Adrenal gland (tissue), 12 donors: ENCODE data around the gene CREB3L1. TPM values are rescaled to one million over a fixed set of nuclear protein-coding genes. Genes with fewer than 3 reads are reported as not detected.
A peak's percentile ranks its signal among the peaks of the same experiment; 100 is the strongest.

Experiments used
- DNase-seq, 7 donors: peaks; one replicate each; pipeline ENCODE4 v3.0.0-alpha.2; 2019 to 2020
- H3K27ac ChIP-seq, 5 donors: fragments of 200-600 bp; sonication (generic) in 4 of 5; 1 replicate in 3 of 5; 2 replicates in 2 of 5; pipeline versions ENCODE4 v1.5.1 to v1.8.0; 2016 to 2020; ENCODE audit warnings: mild to moderate bottlenecking in 1 of 5
- H3K27me3 ChIP-seq: fragments of 200-600 bp; 2 replicates; pipeline ENCODE4 v1.8.0; 2021
- H3K36me3 ChIP-seq, 2 donors: fragments of 200-600 bp; replicated peaks in 1 of 2; 1 replicate in 1 of 2; 2 replicates in 1 of 2; pipeline versions ENCODE4 v1.5.1 to v1.8.0; 2018 to 2022
- H3K4me1 ChIP-seq, 2 donors: fragments of 200-600 bp; replicated peaks in 1 of 2; 1 replicate in 1 of 2; 2 replicates in 1 of 2; pipeline versions ENCODE4 v1.5.1 to v1.8.0; 2018 to 2021
- H3K4me3 ChIP-seq, 4 donors: fragments of 200-600 bp; sonication (generic) in 3 of 4; one replicate each; pipeline ENCODE4 v1.5.1; 2016 to 2018
- H3K9me3 ChIP-seq, 3 donors: fragments of 200-600 bp; sonication (generic) in 1 of 3; replicated peaks in 1 of 3; 1 replicate in 2 of 3; 2 replicates in 1 of 3; pipeline versions ENCODE4 v1.5.1 to v1.8.0; 2016 to 2021
- POLR2A ChIP-seq, 2 donors: fragments of 450-650 bp; IDR thresholded peaks; one replicate each; pipeline ENCODE4 v1.6.1; 2017; ENCODE audit warnings: antibody characterized with exemption in 2 of 2, mild to moderate bottlenecking in 2 of 2, moderate library complexity in 1 of 2
- WGBS, 4 donors: extraction: QIAGEN DNeasy Blood & Tissue Kit in 2 of 4; methylation state at CpG; one replicate each; pipeline versions ENCODE4 v1.1.5 to v1.1.7; 2013 to 2017; 5-methylcytosine and 5-hydroxymethylcytosine counted together
- intact Hi-C, 2 donors: fragments of 100-400 bp; cut with DNase I; formaldehyde crosslinking; loops; one replicate each; pipeline versions ENCODE4 v1.14.1 to v1.15.0; 2022 to 2023
- polyA plus RNA-seq, 3 donors: library from polyadenylated mRNA; stranded (reverse); fragments of 200-250 nt in 2 of 3; fragments of 350-450 nt in 1 of 3; fragmentation: Illumina TruSeq in 1 of 3; extraction: RNeasy Lipid Tissue Mini Kit (QIAGEN cat#74804) in 1 of 3; gene quantifications; one replicate each; pipeline ENCODE4 v1.2.3, GENCODE V29; 2013 to 2014
- total RNA-seq, 9 donors: library from RNA; depleted of rRNA in 4 of 9; stranded (reverse); fragments of >200 nt in 4 of 9; fragments of 120-200 nt in 1 of 9; fragmentation: NEBNext Ultra II Directional in 1 of 9; extraction: Animal tissue kit (Norgen Biotek cat#: 25700) in 1 of 9; gene quantifications; one replicate each; pipeline versions ENCODE4 v1.1.0 to v1.2.4, GENCODE V29; 2013 to 2023
- TF ChIP-seq, protein P1 (sequence below), 6 experiments: fragments of 450-650 bp in 4 of 6; fragments of 200-600 bp in 2 of 6; sonication (generic) in 1 of 6; IDR thresholded peaks; 1 replicate in 5 of 6; 2 replicates in 1 of 6; pipeline versions ENCODE4 v1.5.1 to v1.8.0; 2016 to 2021; ENCODE audit warnings: antibody characterized with exemption in 6 of 6, mild to moderate bottlenecking in 2 of 6, moderate library complexity in 1 of 6
- donor health status: healthy with polysubstance abuse.
- donor health status: Bipolar disorder and iron deficiency.
- donor health status: DM: yes; HTN: yes; CAD: no.
- donor health status: DM: no; HTN: no; CAD: no.
- donor health status: DM: no; HTN: no; CAD: no.
- donor health status: DM: yes; HTN: yes; CAD: no.

CREB3L1 gene
- total and polyA plus RNA-seq, 12 donors, result 5.4 to 31.7 (median 26.2) TPM

DNA sequence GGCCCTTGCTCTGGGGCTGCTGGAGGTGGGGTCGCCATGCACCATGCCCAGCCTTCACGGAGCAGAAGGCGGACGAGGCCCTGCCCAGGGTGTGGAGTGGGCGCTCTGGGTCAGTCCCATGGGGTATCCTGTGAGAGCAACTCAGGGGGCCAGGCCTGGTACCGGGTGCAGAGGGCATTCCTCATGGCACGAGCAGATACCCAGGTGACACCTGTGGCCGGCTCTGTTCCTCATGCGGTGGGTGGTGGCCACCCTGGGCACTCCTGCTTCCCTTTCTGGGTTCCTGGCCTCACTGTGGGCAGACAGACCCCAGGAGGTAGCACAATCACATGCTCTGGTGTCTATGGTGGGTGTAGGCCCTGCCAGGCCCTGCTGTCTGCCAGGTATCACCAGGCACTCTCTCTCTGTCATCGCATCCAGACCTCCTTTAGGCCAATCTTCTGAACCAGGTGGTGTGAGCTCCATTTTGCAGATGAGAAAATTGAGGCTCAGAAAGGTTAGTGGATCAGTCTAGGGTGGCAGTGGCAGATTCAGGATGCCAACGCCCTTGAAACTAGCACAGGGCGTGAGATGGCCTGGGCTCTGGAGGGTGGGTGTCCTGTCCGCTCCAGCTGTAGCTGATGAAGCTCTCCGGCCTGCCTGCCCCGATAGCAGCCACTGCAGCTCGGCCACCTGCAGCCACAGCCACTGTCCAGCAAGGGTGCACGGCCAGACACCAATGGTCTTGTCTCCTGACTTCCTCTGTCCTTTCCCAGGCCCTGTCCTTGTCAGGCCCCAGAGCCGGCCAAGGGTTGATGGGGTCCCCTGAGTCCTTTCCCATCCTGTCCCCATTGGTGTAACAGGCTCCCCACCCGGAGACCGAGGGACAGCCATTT lies 84.9 kb downstream of the CREB3L1 start:
- 71 to 77% (median 74%) methylated on average over 9 to 20 of the region's 20 CpGs for WGBS, 4 donors
- Histone ChIP-seq H3K36me3 (no peaks in the 10 kb centered on the region), H3K9me3 (no peaks in the 10 kb centered on the region), H3K27ac (peak overlapping the region in 4 of 5 donors; percentile 72 to 93 (median 83)), H3K4me1 (peaks cover 20 to 37% of the 10 kb centered on the region in 2 donors), H3K4me3 (peak overlapping the region in 1 of 4 donors; percentile 45), H3K27me3 (no peaks in the 10 kb centered on the region)
- no peak for TF ChIP-seq POLR2A (IDR thresholded peaks at IDR 0.05)
- TF ChIP-seq, protein P1, sequence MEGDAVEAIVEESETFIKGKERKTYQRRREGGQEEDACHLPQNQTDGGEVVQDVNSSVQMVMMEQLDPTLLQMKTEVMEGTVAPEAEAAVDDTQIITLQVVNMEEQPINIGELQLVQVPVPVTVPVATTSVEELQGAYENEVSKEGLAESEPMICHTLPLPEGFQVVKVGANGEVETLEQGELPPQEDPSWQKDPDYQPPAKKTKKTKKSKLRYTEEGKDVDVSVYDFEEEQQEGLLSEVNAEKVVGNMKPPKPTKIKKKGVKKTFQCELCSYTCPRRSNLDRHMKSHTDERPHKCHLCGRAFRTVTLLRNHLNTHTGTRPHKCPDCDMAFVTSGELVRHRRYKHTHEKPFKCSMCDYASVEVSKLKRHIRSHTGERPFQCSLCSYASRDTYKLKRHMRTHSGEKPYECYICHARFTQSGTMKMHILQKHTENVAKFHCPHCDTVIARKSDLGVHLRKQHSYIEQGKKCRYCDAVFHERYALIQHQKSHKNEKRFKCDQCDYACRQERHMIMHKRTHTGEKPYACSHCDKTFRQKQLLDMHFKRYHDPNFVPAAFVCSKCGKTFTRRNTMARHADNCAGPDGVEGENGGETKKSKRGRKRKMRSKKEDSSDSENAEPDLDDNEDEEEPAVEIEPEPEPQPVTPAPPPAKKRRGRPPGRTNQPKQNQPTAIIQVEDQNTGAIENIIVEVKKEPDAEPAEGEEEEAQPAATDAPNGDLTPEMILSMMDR (IDR thresholded peaks at IDR 0.05), result no peak
- no peak for DNase-seq
- intact Hi-C loops, result no loop called here

GRCh38 chr11:46363031-46363407 lies 85.6 kb downstream of the CREB3L1 start:
- H3K27me3 ChIP-seq, result no peaks in the 10 kb centered on the region
- H3K36me3 ChIP-seq, result peaks cover 0 to 3% of the 10 kb centered on the region in 2 donors
- peak overlapping the region in 1 of 4 donors; percentile 45 for H3K4me3 ChIP-seq
- H3K27ac ChIP-seq, result peak overlapping the region in 4 of 5 donors; percentile 72 to 93 (median 83)
- peak; percentile 72 to 92 (median 84) for DNase-seq
- peaks cover 20 to 41% of the 10 kb centered on the region in 2 donors for H3K4me1 ChIP-seq
- intact Hi-C loops, result no loop called here
- WGBS, 4 donors, result 29 to 47% (median 36%) methylated on average over 6 to 9 of the region's 9 CpGs
- TF ChIP-seq POLR2A (IDR thresholded peaks at IDR 0.05), result no peak
- TF ChIP-seq, protein P1 (IDR thresholded peaks at IDR 0.05), result no peak
- no peaks in the 10 kb centered on the region for H3K9me3 ChIP-seq

- Histone ChIP-seq H3K27ac (peak overlapping the region in 4 of 5 donors; percentile 72 to 93 (median 83)), H3K36me3 (peaks cover 0 to 8% of the 10 kb centered on the region in 2 donors), H3K4me3 (peak overlapping the region in 1 of 4 donors; percentile 45), H3K27me3 (no peaks in the 10 kb centered on the region), H3K9me3 (no peaks in the 10 kb centered on the region), H3K4me1 (peaks cover 20 to 41% of the 10 kb centered on the region in 2 donors)
- 20 to 38% (median 33%) methylated on average over 3 to 21 of the region's 21 CpGs; no CpG with 5 or more reads in 1 of the 4 donors for WGBS, 4 donors
- DNase-seq, result peak; percentile 80 to 94 (median 91)
- intact Hi-C loops, result no loop called here
- TF ChIP-seq, protein P1 (IDR thresholded peaks at IDR 0.05), result peak in 5 of 6 experiments; percentile 17 to 44 (median 29)
- TF ChIP-seq POLR2A (IDR thresholded peaks at IDR 0.05), result no peak
Observed at GRCh38 chr11:46363455-46364005, 86.1 kb downstream of the CREB3L1 start.

- H3K4me3 ChIP-seq, result no peak overlapping the region
- H3K9me3 ChIP-seq, result no peaks in the 10 kb centered on the region
- peaks cover 20 to 41% of the 10 kb centered on the region in 2 donors for H3K4me1 ChIP-seq
- DNase-seq, result no peak
- H3K27ac ChIP-seq, result peak overlapping the region in 3 of 5 donors; percentile 76 to 93 (median 90)
- intact Hi-C loops, result no loop called here
- peaks cover 0 to 14% of the 10 kb centered on the region in 2 donors for H3K36me3 ChIP-seq
- 74 to 82% (median 79%) methylated on average over 7 to 9 of the region's 9 CpGs for WGBS, 4 donors
- TF ChIP-seq POLR2A (IDR thresholded peaks at IDR 0.05), result no peak
- TF ChIP-seq, protein P1 (IDR thresholded peaks at IDR 0.05), result no peak
- no peaks in the 10 kb centered on the region for H3K27me3 ChIP-seq
Observed at GRCh38 chr11:46364056-46364455, 86.6 kb downstream of the CREB3L1 start.
